ENCODE results near the gene GEMIN8.
A peak's percentile ranks its signal among the peaks of the same experiment; 100 is the strongest.

Gene GEMIN8

GRCh38 chrX:14029425-14030173, at the start of gene GEMIN8:
TSS of gene GEMIN8 (minus strand) at chrX:14029892. CDS start at chrX:14021478, 8,414 bp downstream.
- DNase-seq (ENCODE audit: low read depth in 2 of 2): peak; percentile 72 to 84

GRCh38 chrX:14076639-14077038, 46.9 kb upstream of the GEMIN8 start:
- no peak for DNase-seq (ENCODE audit: low read depth in 2 of 2)

GRCh38 chrX:14073556-14073955, 43.9 kb upstream of the GEMIN8 start:
- no peak for DNase-seq (ENCODE audit: low read depth in 2 of 2)

GRCh38 chrX:14073071-14073470, 43.4 kb upstream of the GEMIN8 start:
- DNase-seq (ENCODE audit: low read depth in 2 of 2): no peak

- DNase-seq (ENCODE audit: low read depth in 2 of 2): no peak
Measured at GRCh38 chrX:14065800-14066199, 36.1 kb upstream of the GEMIN8 start.

- no peak for DNase-seq (ENCODE audit: low read depth in 2 of 2)
Measured at GRCh38 chrX:14064626-14065432, 35.1 kb upstream of the GEMIN8 start.

GRCh38 chrX:14062524-14062923, 32.8 kb upstream of the GEMIN8 start:
- no peak for DNase-seq (ENCODE audit: low read depth in 2 of 2)

- no peak for DNase-seq (ENCODE audit: low read depth in 2 of 2)
Measured at GRCh38 chrX:14056206-14056605, 26.5 kb upstream of the GEMIN8 start.

GRCh38 chrX:14051416-14051815, 21.7 kb upstream of the GEMIN8 start:
- no peak for DNase-seq (ENCODE audit: low read depth in 2 of 2)

- no peak for DNase-seq (ENCODE audit: low read depth in 2 of 2)
Measured at GRCh38 chrX:14050709-14051108, 21.0 kb upstream of the GEMIN8 start.

GRCh38 chrX:14043209-14043608, 13.5 kb upstream of the GEMIN8 start:
- no peak for DNase-seq (ENCODE audit: low read depth in 2 of 2)

GRCh38 chrX:14039344-14039743, 9.7 kb upstream of the GEMIN8 start:
- peak; percentile 15 to 42 for DNase-seq (ENCODE audit: low read depth in 2 of 2)

GRCh38 chrX:14038375-14039085, 8.8 kb upstream of the GEMIN8 start:
- no peak for DNase-seq (ENCODE audit: low read depth in 2 of 2)

GRCh38 chrX:14032406-14032805, 2.7 kb upstream of the GEMIN8 start:
- DNase-seq (ENCODE audit: low read depth in 2 of 2): peak; percentile 8 to 27

- DNase-seq (ENCODE audit: low read depth in 2 of 2): no peak
Measured at GRCh38 chrX:14030174-14030530, 460 bp upstream of the GEMIN8 start.

GRCh38 chrX:14029039-14029424, 660 bp downstream of the GEMIN8 start:
- no peak for DNase-seq (ENCODE audit: low read depth in 2 of 2)

- no peak for DNase-seq (ENCODE audit: low read depth in 2 of 2)
Measured at GRCh38 chrX:14028473-14028872, 1.2 kb downstream of the GEMIN8 start.

- DNase-seq (ENCODE audit: low read depth in 2 of 2): no peak
Measured at GRCh38 chrX:14027511-14028019, 2.1 kb downstream of the GEMIN8 start.

- no peak for DNase-seq (ENCODE audit: low read depth in 2 of 2)
Measured at GRCh38 chrX:14027036-14027435, 2.7 kb downstream of the GEMIN8 start.

GRCh38 chrX:14026121-14026520, 3.6 kb downstream of the GEMIN8 start:
- DNase-seq (ENCODE audit: low read depth in 2 of 2): no peak

GRCh38 chrX:14022019-14022418, 7.7 kb downstream of the GEMIN8 start:
- no peak for DNase-seq (ENCODE audit: low read depth in 2 of 2)

- DNase-seq (ENCODE audit: low read depth in 2 of 2): no peak
Measured at GRCh38 chrX:14017399-14017798, 12.3 kb downstream of the GEMIN8 start.

All from stimulated activated CD8-positive, alpha-beta memory T cell treated with anti-CD3 and anti-CD28 coated beads, Interleukin-2, amount 100 ng/mL, for 1 hour (primary cell).